Panc1 (cell line): ENCODE results near the gene WDR82. TPM values are rescaled to one million over a fixed set of nuclear protein-coding genes. Genes with fewer than 3 reads are reported as not detected.

Experiments
- ATAC-seq: fragments of 200-7000 bp; cut with Tn5 transposase; 2 replicates; pipeline ENCODE4 v1.9.1; 2020; ENCODE audit warnings: mild to moderate bottlenecking, moderate library complexity
- BruUV-seq: library from RNA; stranded (reverse); fragments of 400-500 nt; replicated peaks from 2 replicates; lab custom pipeline; 2021; lab: Mats Ljungman, UMichigan
- CTCF ChIA-PET: fragments of 300-600 bp; sonication (Branson Sonifier 250); formaldehyde crosslinking; loops from one replicate; lab custom pipeline; 2022; ENCODE audit warnings: antibody characterized with exemption; lab: Charles Lee
- POLR2A ChIA-PET: fragments of 300-600 bp; sonication (Branson Sonifier 250); formaldehyde crosslinking; loops from one replicate; lab custom pipeline; 2022; ENCODE audit warnings: antibody characterized with exemption; lab: Charles Lee
- DNase-seq: peaks from one replicate; pipeline ENCODE4 v3.0.0-alpha.2; 2010; ENCODE audit warnings: low read depth, low spot score
- H3K27ac ChIP-seq: 2 replicates; pipeline ENCODE4 v1.5.1; 2011; ENCODE audit warnings: mild to moderate bottlenecking, low read length, inconsistent platforms
- H3K27me3 ChIP-seq: fragments of 200-500 bp; sonication (Bioruptor generic); 2 replicates; pipeline ENCODE4 v1.6.0; 2014; ENCODE audit warnings: low read length, inconsistent platforms; ENCODE audit not compliant: control insufficient read depth, insufficient read depth
- H3K36me3 ChIP-seq: fragments of 200-500 bp; sonication (Bioruptor generic); 2 replicates; pipeline ENCODE4 v1.5.1; 2014; ENCODE audit warnings: inconsistent platforms, mild to moderate bottlenecking, low read length, moderate library complexity; ENCODE audit not compliant: control insufficient read depth, insufficient read depth
- H3K4me1 ChIP-seq: 2 replicates; pipeline ENCODE4 v1.5.1; 2011; ENCODE audit warnings: inconsistent platforms, mild to moderate bottlenecking, low read length, moderate library complexity; ENCODE audit not compliant: control insufficient read depth, insufficient read depth
- H3K4me3 ChIP-seq, 2 experiments: 2 replicates each; pipeline ENCODE4 v1.5.1; 2011 to 2012; ENCODE audit warnings: low read depth in 2 of 2, low read length in 2 of 2, mild to moderate bottlenecking in 2 of 2, inconsistent platforms in 1 of 2, moderate library complexity in 1 of 2
- H3K9me3 ChIP-seq: fragments of 200-500 bp; sonication (Bioruptor generic); 2 replicates; pipeline ENCODE4 v1.5.1; 2014; ENCODE audit warnings: low read depth, mild to moderate bottlenecking, inconsistent platforms, low read length, moderate library complexity; ENCODE audit not compliant: control insufficient read depth, insufficient read depth
- CTCF ChIP-seq: fragments of 450-650 bp; IDR thresholded peaks from 2 replicates; pipeline ENCODE4 v1.5.1; 2017; ENCODE audit warnings: mild to moderate bottlenecking
- POLR2AphosphoS5 ChIP-seq: IDR thresholded peaks from 2 replicates; pipeline ENCODE4 v1.6.1; 2012; ENCODE audit warnings: mild to moderate bottlenecking, low read depth, low read length, moderate library complexity
- REST ChIP-seq, 2 experiments: IDR thresholded peaks; 2 replicates each; pipeline ENCODE4 v1.6.1; 2011 to 2012; ENCODE audit warnings: low read depth in 2 of 2, control low read depth in 1 of 2, low read length in 1 of 2, mild to moderate bottlenecking in 1 of 2, moderate library complexity in 1 of 2; ENCODE audit not compliant: insufficient read depth in 1 of 2
- SIN3A ChIP-seq: IDR thresholded peaks from 2 replicates; pipeline ENCODE4 v1.6.1; 2012; ENCODE audit warnings: low read depth, mild to moderate bottlenecking, low read length, moderate library complexity, borderline replicate concordance; ENCODE audit not compliant: insufficient read depth
- TCF7L2 ChIP-seq: IDR thresholded peaks from 2 replicates; pipeline ENCODE4 v1.6.1; 2011; ENCODE audit warnings: mild to moderate bottlenecking, low read depth, low read length, inconsistent platforms
- in situ Hi-C: cut with HindIII; loops from 2 replicates; pipeline ENCODE4 v1.10.0; 2016; ENCODE audit warnings: low sequenced_read_pairs, low pct_unique_long_range_greater_than_20kb
- intact Hi-C: fragments of 100-400 bp; cut with micrococcal nuclease; formaldehyde crosslinking; loops from one replicate; pipeline ENCODE4 v1.10.0; 2022; ENCODE audit not compliant: unreplicated experiment
- total RNA-seq: library from RNA; stranded (reverse); gene quantifications from one replicate; pipeline ENCODE4 v1.2.1, GENCODE V29; 2021; ENCODE audit not compliant: unreplicated experiment

The WDR82 gene
- total RNA-seq, 1 experiment from 2014 or later = 57.9 TPM

- H3K36me3 ChIP-seq = peaks cover 4% of the 10 kb centered on the region
- H3K4me3 ChIP-seq = no peak overlapping the region
- ChIA-PET POLR2A (no interaction called here), CTCF (interaction anchor here (1.4 kb wide), 1 partner anchor 30 kb away, joined by 3 read pairs; no protein-coding TSS in a partner anchor)
- no peaks in the 10 kb centered on the region for H3K9me3 ChIP-seq
- DNase-seq (no peak), ATAC-seq (no peak)
- in situ Hi-C loops (no loop called here), intact Hi-C loops (no loop called here)
- H3K27ac ChIP-seq = no peak overlapping the region
- no peaks in the 10 kb centered on the region; the same call in 1 of the 2 replicates for H3K4me1 ChIP-seq
- no peaks in the 10 kb centered on the region for H3K27me3 ChIP-seq
- no peak; the same call in 1 of the 2 replicates for TF ChIP-seq POLR2AphosphoS5
- TF ChIP-seq SIN3A = no peak
- TF ChIP-seq REST (IDR thresholded peaks at IDR 0.05; ENCODE audit: insufficient read depth in 1 of 2, low read depth in 2 of 2, low read length in 1 of 2) = no peak
- no TSS peak for BruUV-seq
Observed at GRCh38 chr3:52249683-52250082, 28.8 kb downstream of the WDR82 start.

GRCh38 chr3:52248816-52249547, 29.5 kb downstream of the WDR82 start:
- no TSS peak for BruUV-seq
- Histone ChIP-seq H3K4me1 (no peaks in the 10 kb centered on the region; the same call in none of the 2 replicates), H3K4me3 (no peak overlapping the region), H3K9me3 (no peaks in the 10 kb centered on the region), H3K27ac (no peak overlapping the region), H3K27me3 (no peaks in the 10 kb centered on the region), H3K36me3 (no peaks in the 10 kb centered on the region)
- TF ChIP-seq REST (IDR thresholded peaks at IDR 0.05; ENCODE audit: insufficient read depth in 1 of 2, low read depth in 2 of 2, low read length in 1 of 2) (no peak), SIN3A (no peak), TCF7L2 (no peak), POLR2AphosphoS5 (no peak), CTCF (no peak)
- DNase-seq = no peak
- intact Hi-C loops (no loop called here), in situ Hi-C loops (no loop called here)
- ATAC-seq = no peak
- POLR2A ChIA-PET = no interaction called here
- CTCF ChIA-PET = interaction anchor here (0.7 to 1.4 kb wide), 2 partner anchors 18 to 29 kb away, joined by 3 read pairs; no protein-coding TSS in a partner anchor
